ENCODE measurements around the gene FBXW8. TPM values are rescaled to one million over a fixed set of nuclear protein-coding genes. Genes with fewer than 3 reads are reported as not detected.

The FBXW8 gene
- total RNA-seq, 1 experiment from 2014 or later = 7.8 TPM

DNA sequence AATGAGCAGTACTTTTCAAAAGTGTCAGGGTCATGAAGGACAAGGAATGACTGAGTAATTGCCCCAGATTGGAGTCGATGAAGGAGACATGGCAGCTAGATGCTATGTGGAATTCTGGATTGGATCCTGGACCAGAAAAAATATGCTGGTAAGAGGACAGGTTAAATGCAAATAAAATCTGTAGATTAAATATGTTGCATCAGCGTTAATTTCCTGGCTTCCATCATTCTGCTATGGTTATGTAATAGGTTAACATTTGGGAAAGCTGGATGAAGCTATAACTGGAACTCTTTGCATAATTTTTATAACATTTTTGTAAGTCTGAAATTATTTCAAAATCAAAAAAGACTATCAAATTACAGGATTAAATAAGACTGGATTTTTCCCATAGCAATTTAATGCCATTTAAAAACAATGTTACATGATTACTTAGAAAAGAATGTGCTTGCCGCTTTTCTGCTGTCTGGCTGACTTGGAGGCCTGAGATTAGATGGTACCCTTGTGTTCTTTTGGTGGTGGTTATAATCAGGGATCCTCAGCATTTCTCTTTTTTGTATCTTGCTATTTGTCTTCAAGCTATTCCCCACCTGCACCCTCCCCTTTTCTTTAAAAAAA lies 65.1 kb downstream of the FBXW8 start:
- H3K4me1 ChIP-seq = no peaks in the 10 kb centered on the region
- H3K4me3 ChIP-seq = no peak overlapping the region
- no peaks in the 10 kb centered on the region for H3K36me3 ChIP-seq
- no peak overlapping the region for H3K27ac ChIP-seq
- DNase-seq = no peak
- H3K9me3 ChIP-seq (replicated peaks) = no peaks in the 10 kb centered on the region
- H3K27me3 ChIP-seq = no peaks in the 10 kb centered on the region

DNA sequence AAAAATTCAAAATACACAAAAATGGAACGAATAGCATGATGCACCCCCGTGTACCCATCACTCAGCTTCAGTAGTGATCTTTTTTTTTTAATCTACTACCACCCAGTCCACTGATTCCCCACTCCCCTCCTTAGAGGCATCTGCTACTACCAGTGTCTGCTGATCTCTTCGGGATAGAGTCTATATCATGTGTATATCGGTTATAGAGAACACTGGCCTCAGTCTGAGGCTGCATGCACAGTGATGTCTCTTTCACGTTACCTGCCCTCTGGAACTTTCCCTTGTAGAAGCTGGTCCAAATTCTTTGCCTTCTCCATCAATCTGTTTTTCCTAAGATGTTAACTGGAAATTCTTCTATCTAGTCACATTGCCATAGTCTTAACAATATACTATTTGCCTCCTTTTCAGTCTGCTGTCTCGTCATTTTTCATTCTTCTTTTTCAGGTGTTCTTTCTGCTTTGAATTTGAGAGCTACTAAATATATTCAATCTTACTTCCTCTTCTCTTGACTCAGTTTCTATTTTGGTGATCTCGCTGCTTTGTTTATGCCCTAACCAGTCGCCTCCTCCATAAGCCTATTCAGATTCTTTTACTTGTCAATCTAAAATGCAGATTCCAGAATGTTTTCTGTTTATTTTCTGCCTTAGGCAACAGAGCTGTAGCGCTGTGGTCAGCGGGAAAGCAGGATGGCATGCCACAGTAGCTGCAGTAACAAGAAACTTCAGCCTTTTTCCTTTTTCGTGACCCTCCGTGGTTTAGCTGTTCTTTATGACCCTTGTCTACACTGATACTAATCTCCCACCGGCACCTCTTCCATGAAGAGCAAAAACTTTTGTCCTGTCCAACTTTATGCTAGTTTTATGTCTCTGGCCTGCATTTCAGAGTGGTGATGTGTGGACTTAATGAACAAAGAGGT lies 67.0 kb downstream of the FBXW8 start:
- no peaks in the 10 kb centered on the region for H3K27me3 ChIP-seq
- no peak for DNase-seq
- H3K36me3 ChIP-seq = no peaks in the 10 kb centered on the region
- H3K4me1 ChIP-seq = no peaks in the 10 kb centered on the region
- H3K27ac ChIP-seq = no peak overlapping the region
- H3K4me3 ChIP-seq = no peak overlapping the region
- H3K9me3 ChIP-seq (replicated peaks) = no peaks in the 10 kb centered on the region

DNA sequence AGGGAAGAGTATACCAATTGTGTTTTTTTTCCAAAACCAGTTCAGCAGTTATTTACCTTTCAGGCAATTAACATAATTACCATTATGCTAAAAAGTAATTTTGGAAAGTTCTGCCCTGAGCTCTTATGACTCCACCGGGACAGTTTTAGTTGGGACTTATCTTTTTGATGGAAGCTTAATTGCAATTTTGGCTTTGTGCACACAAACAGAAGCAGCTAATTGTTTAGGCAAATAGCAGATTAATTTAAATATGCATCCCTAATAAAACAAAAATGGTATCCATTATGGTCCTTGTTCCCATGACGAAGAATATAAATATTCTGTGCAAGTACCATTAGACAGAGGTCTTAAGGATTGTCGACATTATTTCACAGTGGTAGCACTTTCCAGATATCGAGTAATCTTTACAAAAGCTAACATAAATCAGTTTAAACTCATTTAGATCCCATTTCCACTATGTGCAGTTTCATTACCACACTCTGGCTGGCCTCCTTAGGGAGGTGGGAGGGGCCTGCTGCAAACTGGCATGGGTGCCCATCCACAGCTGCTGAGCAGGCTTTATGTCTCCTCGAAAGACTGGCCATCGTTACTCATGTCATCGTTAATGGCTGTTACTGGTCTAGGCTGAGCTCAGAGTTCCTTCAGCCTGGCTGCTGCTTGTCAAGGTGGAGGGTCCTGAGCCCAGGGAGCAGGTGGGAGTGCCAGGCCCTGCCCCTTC lies 68.2 kb downstream of the FBXW8 start:
- no peaks in the 10 kb centered on the region for H3K4me1 ChIP-seq
- H3K4me3 ChIP-seq = no peak overlapping the region
- DNase-seq = no peak
- no peak overlapping the region for H3K27ac ChIP-seq
- no peaks in the 10 kb centered on the region for H3K36me3 ChIP-seq
- H3K27me3 ChIP-seq = no peaks in the 10 kb centered on the region
- no peaks in the 10 kb centered on the region for H3K9me3 ChIP-seq (replicated peaks)

DNA sequence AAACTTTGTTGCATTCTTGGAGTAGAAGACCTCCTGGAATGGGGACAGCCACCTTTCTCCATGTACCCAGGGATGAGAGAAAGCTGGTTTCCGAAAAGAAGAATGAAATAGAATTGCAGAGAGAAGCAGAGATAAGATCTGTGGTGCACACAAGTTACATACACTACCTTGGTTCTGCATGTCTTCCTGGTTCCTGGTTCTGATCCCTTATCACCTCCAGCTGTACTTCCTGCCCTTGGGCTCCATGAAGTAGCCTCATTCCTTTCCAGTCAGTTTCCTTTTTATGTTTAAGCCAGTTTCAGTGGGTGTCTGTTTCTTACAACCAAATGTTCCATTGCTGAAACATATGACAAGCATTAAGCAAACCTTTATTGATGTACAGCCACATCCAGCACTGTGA lies 69.3 kb downstream of the FBXW8 start:
- no peak overlapping the region for H3K27ac ChIP-seq
- DNase-seq = no peak

DNA sequence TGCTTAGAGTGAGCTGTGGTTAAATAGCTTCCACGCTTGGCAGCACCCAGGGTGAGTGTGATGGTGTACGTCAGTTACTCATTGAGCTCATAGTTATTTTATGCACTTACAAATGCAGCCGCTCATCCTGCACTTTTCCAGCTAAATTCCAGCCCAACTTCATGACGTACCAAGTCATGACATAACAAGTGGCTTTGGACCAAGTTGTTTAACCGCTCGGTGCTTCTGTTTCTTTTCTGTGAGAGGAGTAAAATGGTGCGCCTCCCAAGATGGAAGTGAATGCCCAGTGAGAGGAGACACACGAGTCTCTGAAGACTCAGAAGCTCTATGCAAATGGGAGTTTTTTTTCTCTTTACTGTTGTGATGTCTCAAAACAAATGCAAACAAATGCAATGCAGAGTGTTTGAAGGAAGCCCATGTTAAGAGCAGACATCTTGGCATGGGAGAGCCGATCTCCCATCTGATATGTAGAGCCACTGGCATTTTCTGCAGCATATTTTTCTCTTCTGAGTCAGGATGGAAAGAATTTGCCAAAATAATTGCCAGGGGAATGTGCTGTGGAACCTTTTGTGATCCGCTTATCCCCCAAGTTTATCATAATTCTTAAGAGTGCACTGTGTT lies 72.2 kb downstream of the FBXW8 start:
- H3K36me3 ChIP-seq = no peaks in the 10 kb centered on the region
- H3K27ac ChIP-seq = no peak overlapping the region
- no peaks in the 10 kb centered on the region for H3K9me3 ChIP-seq (replicated peaks)
- no peak for DNase-seq
- H3K27me3 ChIP-seq = no peaks in the 10 kb centered on the region
- no peaks in the 10 kb centered on the region for H3K4me1 ChIP-seq
- H3K4me3 ChIP-seq = no peak overlapping the region

More for the DNA sequence above, 69.3 kb downstream of the FBXW8 start:
- H3K27me3 ChIP-seq = no peaks in the 10 kb centered on the region
- no peaks in the 10 kb centered on the region for H3K9me3 ChIP-seq (replicated peaks)
- H3K4me1 ChIP-seq = no peaks in the 10 kb centered on the region
- H3K36me3 ChIP-seq = no peaks in the 10 kb centered on the region
- H3K4me3 ChIP-seq = no peak overlapping the region

DNA sequence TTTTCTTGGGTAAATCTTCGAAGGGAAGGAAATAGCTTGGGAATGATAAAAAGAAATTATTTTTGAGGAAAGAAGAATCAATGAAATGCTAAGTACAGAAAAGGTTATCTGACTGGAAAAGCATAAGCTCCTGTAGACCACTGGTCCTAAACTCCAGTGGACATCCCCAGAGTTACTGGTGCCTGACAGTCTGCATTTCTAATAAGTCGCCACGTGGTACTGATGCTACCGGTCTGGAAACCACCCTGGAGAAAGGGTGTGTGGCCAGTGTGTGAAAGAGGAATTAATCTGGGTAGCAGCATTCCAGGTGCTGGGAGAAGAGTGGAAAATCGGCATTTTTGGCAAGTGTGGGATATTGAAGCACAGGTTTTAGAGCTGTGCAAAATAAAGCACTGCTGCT lies 73.3 kb downstream of the FBXW8 start:
- Histone ChIP-seq H3K27ac (no peak overlapping the region), H3K9me3 (replicated peaks) (no peaks in the 10 kb centered on the region), H3K36me3 (peaks cover 3% of the 10 kb centered on the region; the same call in 1 of the 2 replicates), H3K4me1 (no peaks in the 10 kb centered on the region), H3K4me3 (no peak overlapping the region), H3K27me3 (no peaks in the 10 kb centered on the region)
- no peak for DNase-seq

DNA sequence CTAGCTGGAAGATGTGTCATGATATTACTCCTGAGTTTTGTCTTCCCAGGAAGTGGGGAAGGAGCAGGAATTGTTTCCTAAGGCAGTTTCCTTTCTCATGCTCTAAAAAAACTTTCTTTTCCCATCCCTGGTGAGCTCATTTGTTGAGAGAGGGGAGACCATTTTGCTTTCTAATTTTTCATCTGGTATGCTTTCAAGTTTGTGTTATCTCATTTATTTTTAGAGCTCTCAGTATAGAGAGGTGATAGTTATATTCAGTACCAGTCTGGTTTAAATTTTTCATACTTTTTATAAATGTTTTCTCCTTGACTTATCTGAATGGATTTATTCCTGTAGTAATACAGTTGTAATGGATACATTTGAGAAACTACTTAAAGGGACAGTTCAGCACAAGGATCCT lies 79.6 kb downstream of the FBXW8 start:
- no peak for DNase-seq
- H3K27ac ChIP-seq = no peak overlapping the region
- H3K9me3 ChIP-seq (replicated peaks) = no peaks in the 10 kb centered on the region
- H3K4me1 ChIP-seq = no peaks in the 10 kb centered on the region
- H3K4me3 ChIP-seq = no peak overlapping the region
- H3K36me3 ChIP-seq = peaks cover 3% of the 10 kb centered on the region
- no peaks in the 10 kb centered on the region for H3K27me3 ChIP-seq

DNA sequence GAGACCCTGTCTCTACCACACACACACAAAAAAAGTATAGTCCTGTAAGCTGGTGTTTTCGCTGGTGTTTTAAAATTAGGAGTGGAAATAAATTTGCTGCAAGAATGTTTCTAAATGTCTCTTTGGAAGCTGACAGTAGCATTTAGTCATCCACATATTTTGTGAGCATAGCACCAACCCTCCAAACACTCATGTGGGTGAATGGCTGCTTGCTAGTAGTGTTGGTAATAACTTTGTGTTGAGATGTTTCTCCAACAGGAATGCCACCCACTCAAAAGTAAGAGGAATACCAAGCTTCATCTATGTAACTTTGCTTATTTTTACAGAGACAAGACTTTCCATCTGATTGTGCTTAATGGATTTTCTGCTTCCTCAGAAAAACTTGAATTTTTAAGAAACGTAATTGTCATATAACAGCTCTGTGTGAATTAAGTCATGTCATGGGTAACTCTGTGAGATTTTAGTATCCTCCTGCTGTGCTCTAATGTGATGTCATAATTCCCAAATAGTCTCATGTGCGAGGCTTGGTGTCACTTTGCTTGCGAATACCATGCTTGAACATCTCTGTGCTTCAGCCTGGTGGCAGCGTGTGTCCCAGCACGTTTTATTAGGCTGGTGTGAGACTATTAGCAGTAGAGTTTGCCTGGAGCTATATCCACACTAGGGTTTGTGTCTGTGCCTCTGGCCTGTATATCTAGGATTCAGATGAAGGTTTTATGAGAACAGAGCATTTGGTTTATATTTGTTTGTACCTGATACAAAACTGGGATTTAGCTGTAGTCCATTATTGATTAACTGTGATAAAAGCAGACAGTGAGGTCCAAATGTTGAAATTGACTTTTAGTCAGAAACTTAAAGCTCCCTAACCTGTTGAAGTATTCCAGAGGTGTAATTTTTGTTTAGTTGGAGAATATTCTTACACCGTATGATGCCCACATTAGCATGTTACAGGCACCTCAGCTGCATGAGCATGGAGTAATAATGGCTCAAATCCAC lies 80.5 kb downstream of the FBXW8 start:
- H3K36me3 ChIP-seq = peaks cover 3% of the 10 kb centered on the region
- H3K9me3 ChIP-seq (replicated peaks) = no peaks in the 10 kb centered on the region
- H3K4me1 ChIP-seq = no peaks in the 10 kb centered on the region
- H3K4me3 ChIP-seq = no peak overlapping the region
- no peaks in the 10 kb centered on the region for H3K27me3 ChIP-seq
- H3K27ac ChIP-seq = no peak overlapping the region
- no peak for DNase-seq

DNA sequence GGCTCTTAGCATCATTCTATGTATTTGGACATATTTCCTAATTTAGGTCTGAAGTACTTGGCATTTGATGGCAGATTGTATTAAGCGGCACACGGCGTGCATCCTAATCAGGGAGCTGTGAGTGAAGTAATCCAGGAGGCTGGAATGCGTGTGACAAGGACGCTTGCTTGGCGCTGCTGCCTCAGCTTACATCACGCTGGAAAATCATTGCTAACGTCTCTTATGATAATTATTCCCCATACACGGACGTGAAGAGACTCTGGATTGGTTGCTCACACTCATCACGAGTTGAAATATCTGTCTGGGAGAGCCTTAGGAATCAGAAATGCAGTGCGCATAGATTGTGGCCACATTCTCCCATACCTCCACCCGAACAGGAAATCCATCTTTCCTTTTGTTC lies 85.3 kb downstream of the FBXW8 start:
- no peaks in the 10 kb centered on the region for H3K9me3 ChIP-seq (replicated peaks)
- no peaks in the 10 kb centered on the region for H3K27me3 ChIP-seq
- no peaks in the 10 kb centered on the region; the same call in 1 of the 2 replicates for H3K36me3 ChIP-seq
- no peak for DNase-seq
- no peak overlapping the region for H3K27ac ChIP-seq
- no peak overlapping the region for H3K4me3 ChIP-seq
- no peaks in the 10 kb centered on the region for H3K4me1 ChIP-seq

DNA sequence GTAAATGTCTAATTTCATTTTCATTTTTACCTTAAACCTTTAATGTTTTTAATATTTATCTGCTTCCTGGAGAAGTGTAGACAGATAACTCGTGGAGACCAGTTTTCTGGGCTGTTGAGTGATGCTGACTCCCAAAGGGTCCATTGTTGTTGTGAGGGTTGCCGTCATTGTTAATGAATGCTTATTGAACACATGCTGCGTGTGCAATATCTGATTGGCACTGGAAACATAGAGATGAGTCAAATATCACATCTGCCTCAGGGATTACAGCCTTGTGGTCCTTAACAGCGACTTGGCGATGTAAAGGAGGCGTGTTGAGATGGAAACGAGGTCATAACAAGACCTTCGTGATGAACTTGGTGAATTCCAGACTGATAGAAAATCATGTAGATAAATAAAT lies 85.9 kb downstream of the FBXW8 start:
- H3K27me3 ChIP-seq = no peaks in the 10 kb centered on the region
- H3K4me1 ChIP-seq = no peaks in the 10 kb centered on the region
- H3K9me3 ChIP-seq (replicated peaks) = no peaks in the 10 kb centered on the region
- no peaks in the 10 kb centered on the region for H3K36me3 ChIP-seq
- no peak for DNase-seq
- no peak overlapping the region for H3K27ac ChIP-seq
- H3K4me3 ChIP-seq = no peak overlapping the region

DNA sequence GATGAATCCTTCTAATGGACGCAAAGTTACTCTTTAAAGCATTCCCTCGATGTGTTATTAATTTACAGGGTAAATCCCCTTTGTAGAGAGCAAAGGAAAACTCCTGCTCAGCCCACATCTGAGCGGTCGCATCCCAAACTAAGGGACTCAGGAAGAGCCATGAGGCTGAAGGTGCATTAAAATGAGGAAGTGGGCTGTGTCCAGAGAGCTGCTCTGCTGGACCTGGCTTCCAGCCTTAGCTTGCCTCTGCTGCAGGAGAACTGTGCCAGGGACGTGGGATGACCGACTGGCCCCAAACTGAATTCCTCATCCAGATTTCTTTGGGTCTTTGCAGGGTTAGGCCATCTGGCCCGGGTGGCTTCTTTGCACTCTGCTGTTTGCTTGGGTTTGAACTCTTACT lies 88.3 kb downstream of the FBXW8 start:
- Histone ChIP-seq H3K36me3 (no peaks in the 10 kb centered on the region), H3K4me1 (no peaks in the 10 kb centered on the region), H3K4me3 (no peak overlapping the region), H3K27ac (no peak overlapping the region), H3K27me3 (no peaks in the 10 kb centered on the region), H3K9me3 (replicated peaks) (no peaks in the 10 kb centered on the region)
- DNase-seq = no peak

DNA sequence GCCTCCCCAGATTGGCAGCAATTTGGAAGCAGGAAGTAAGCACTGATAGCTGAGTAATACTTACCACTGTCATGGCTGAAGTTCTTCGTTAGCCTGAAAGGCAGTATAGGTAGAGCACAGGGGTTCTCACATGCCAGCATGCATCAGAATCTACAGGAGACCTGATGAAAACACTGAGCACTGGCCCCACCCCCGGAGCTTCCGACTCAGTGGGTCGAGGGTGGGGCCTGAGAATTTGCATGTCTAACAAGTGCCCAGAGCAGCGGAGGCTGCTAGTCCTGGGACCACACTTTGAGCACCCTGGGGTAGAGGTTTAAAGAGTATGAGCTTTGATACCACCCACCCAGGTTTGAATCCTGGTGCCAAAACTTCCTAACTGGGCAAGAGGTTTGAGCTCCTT lies 89.6 kb downstream of the FBXW8 start:
- Histone ChIP-seq H3K27me3 (no peaks in the 10 kb centered on the region), H3K36me3 (no peaks in the 10 kb centered on the region), H3K4me1 (no peaks in the 10 kb centered on the region), H3K27ac (no peak overlapping the region), H3K4me3 (no peak overlapping the region), H3K9me3 (replicated peaks) (no peaks in the 10 kb centered on the region)
- DNase-seq = no peak

DNA sequence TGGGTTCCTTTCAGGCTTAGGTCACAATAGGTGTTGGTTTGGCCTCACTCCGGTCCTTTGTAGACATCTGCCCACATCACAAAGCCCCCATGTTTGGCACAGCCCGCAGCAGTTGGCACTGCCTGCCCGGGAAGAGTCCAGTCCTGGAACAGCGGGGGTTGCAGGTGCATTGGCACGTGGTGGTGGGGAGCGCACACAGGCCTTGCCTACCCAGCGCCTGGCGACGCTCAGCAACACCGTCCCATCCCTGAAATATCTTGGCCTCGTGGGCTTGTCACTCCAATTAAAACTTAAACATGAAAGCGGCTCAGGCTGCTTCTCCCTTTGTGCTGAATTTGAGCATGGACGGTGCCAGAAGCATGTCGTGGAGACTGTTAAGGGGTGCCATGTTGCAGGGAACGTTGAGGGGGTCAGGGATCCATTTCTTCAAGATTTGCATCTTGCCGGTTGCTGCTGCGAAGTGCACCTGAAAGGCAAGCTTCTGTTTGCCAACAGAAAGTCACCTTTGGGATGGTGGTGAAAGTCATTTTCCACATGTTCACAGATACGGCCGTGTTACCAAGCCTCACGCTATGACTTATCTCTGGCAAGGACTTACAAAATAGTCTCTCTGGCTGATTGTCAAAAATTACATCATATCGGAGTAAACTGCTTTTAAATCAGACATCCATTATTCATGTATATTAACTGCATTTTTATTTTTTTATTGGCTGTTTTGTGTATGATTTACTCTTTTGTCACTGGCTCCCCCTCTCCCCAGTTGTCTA lies 91.5 kb downstream of the FBXW8 start:
- Histone ChIP-seq H3K4me3 (no peak overlapping the region), H3K27me3 (no peaks in the 10 kb centered on the region), H3K4me1 (no peaks in the 10 kb centered on the region), H3K36me3 (peaks cover 2% of the 10 kb centered on the region; the same call in 1 of the 2 replicates), H3K9me3 (replicated peaks) (no peaks in the 10 kb centered on the region), H3K27ac (no peak overlapping the region)
- no peak for DNase-seq

Measured in SJCRH30 (cell line).